ENCODE results near the gene APOBEC2.

Gene APOBEC2

GRCh38 chr6:41022294-41022693 is 30.7 kb upstream of the APOBEC2 start:
- no peak overlapping the region for H2AFZ ChIP-seq (ENCODE audit: low read length)
- no peak for TF ChIP-seq CTCF (conservative IDR thresholded peaks at IDR 0.05; ENCODE audit: low read length)
- TF ChIP-seq EZH2phosphoT487 (IDR thresholded peaks at IDR 0.05; ENCODE audit: borderline replicate concordance), result no peak
- H3K4me3 ChIP-seq (ENCODE audit: low read length, poor library complexity, severe bottlenecking), result no peak overlapping the region
- H3K9ac ChIP-seq (ENCODE audit: low read depth, low read length, poor library complexity, severe bottlenecking), result no peak overlapping the region
- H3K9me2 ChIP-seq (replicated peaks; ENCODE audit: low read depth, low read length), result no peaks in the 10 kb centered on the region
- no peaks in the 10 kb centered on the region for H4K20me1 ChIP-seq (ENCODE audit: insufficient read depth, low read length, poor library complexity, severe bottlenecking)
- H3K4me2 ChIP-seq (ENCODE audit: low read depth, low read length, poor library complexity, severe bottlenecking), result no peak overlapping the region
- H3K9me3 ChIP-seq (ENCODE audit: insufficient read depth, low read depth, low read length), result no peaks in the 10 kb centered on the region
- H3K27me3 ChIP-seq (ENCODE audit: insufficient read depth, low read length, poor library complexity, severe bottlenecking), result no peaks in the 10 kb centered on the region
- H3K4me1 ChIP-seq (ENCODE audit: insufficient read depth, low read length, poor library complexity, severe bottlenecking), result peaks cover 33% of the 10 kb centered on the region
- H3K79me2 ChIP-seq (ENCODE audit: insufficient read depth, low read length), result peaks cover 22% of the 10 kb centered on the region
- no peaks in the 10 kb centered on the region for H3F3A ChIP-seq (ENCODE audit: low read depth)
- H3K36me3 ChIP-seq (ENCODE audit: insufficient read depth, low read length), result no peaks in the 10 kb centered on the region

GRCh38 chr6:41023114-41023513 is 29.9 kb upstream of the APOBEC2 start:
- TF ChIP-seq EZH2phosphoT487 (IDR thresholded peaks at IDR 0.05; ENCODE audit: borderline replicate concordance) (no peak), CTCF (conservative IDR thresholded peaks at IDR 0.05; ENCODE audit: low read length) (no peak)
- no peak overlapping the region for H2AFZ ChIP-seq (ENCODE audit: low read length)

GRCh38 chr6:41025966-41026530 is 27.0 kb upstream of the APOBEC2 start:
- no peak for TF ChIP-seq EZH2phosphoT487 (IDR thresholded peaks at IDR 0.05; ENCODE audit: borderline replicate concordance)
- no peak for TF ChIP-seq CTCF (conservative IDR thresholded peaks at IDR 0.05; ENCODE audit: low read length)
- no peaks in the 10 kb centered on the region for H3K9me2 ChIP-seq (replicated peaks; ENCODE audit: low read depth, low read length)

More at GRCh38 chr6:41023114-41023513, 29.9 kb upstream of the APOBEC2 start:
- H3K9me3 ChIP-seq (ENCODE audit: insufficient read depth, low read depth, low read length), result no peaks in the 10 kb centered on the region
- H3K9me2 ChIP-seq (replicated peaks; ENCODE audit: low read depth, low read length), result no peaks in the 10 kb centered on the region
- no peaks in the 10 kb centered on the region for H4K20me1 ChIP-seq (ENCODE audit: insufficient read depth, low read length, poor library complexity, severe bottlenecking)
- H3K4me1 ChIP-seq (ENCODE audit: insufficient read depth, low read length, poor library complexity, severe bottlenecking), result peaks cover 33% of the 10 kb centered on the region
- H3K4me2 ChIP-seq (ENCODE audit: low read depth, low read length, poor library complexity, severe bottlenecking), result no peak overlapping the region
- no peak overlapping the region for H3K9ac ChIP-seq (ENCODE audit: low read depth, low read length, poor library complexity, severe bottlenecking)
- no peaks in the 10 kb centered on the region for H3F3A ChIP-seq (ENCODE audit: low read depth)
- peaks cover 25% of the 10 kb centered on the region for H3K79me2 ChIP-seq (ENCODE audit: insufficient read depth, low read length)
- no peak overlapping the region for H3K4me3 ChIP-seq (ENCODE audit: low read length, poor library complexity, severe bottlenecking)
- H3K36me3 ChIP-seq (ENCODE audit: insufficient read depth, low read length), result no peaks in the 10 kb centered on the region
- H3K27me3 ChIP-seq (ENCODE audit: insufficient read depth, low read length, poor library complexity, severe bottlenecking), result no peaks in the 10 kb centered on the region

More at GRCh38 chr6:41025966-41026530, 27.0 kb upstream of the APOBEC2 start:
- H3K9ac ChIP-seq (ENCODE audit: low read depth, low read length, poor library complexity, severe bottlenecking), result peak overlapping the region; percentile 99
- peak overlapping the region; percentile 80 for H3K4me2 ChIP-seq (ENCODE audit: low read depth, low read length, poor library complexity, severe bottlenecking)
- peaks cover 25% of the 10 kb centered on the region for H3K79me2 ChIP-seq (ENCODE audit: insufficient read depth, low read length)
- H3K27me3 ChIP-seq (ENCODE audit: insufficient read depth, low read length, poor library complexity, severe bottlenecking), result no peaks in the 10 kb centered on the region
- H3K36me3 ChIP-seq (ENCODE audit: insufficient read depth, low read length), result no peaks in the 10 kb centered on the region
- no peak overlapping the region for H2AFZ ChIP-seq (ENCODE audit: low read length)
- no peaks in the 10 kb centered on the region for H4K20me1 ChIP-seq (ENCODE audit: insufficient read depth, low read length, poor library complexity, severe bottlenecking)
- H3K9me3 ChIP-seq (ENCODE audit: insufficient read depth, low read depth, low read length), result no peaks in the 10 kb centered on the region
- peak overlapping the region; percentile 86 for H3K4me3 ChIP-seq (ENCODE audit: low read length, poor library complexity, severe bottlenecking)
- no peaks in the 10 kb centered on the region for H3F3A ChIP-seq (ENCODE audit: low read depth)
- H3K4me1 ChIP-seq (ENCODE audit: insufficient read depth, low read length, poor library complexity, severe bottlenecking), result peaks cover 41% of the 10 kb centered on the region

Data from Loucy (cell line).